Measurements from ENCODE around the gene RPS24.

DNA sequence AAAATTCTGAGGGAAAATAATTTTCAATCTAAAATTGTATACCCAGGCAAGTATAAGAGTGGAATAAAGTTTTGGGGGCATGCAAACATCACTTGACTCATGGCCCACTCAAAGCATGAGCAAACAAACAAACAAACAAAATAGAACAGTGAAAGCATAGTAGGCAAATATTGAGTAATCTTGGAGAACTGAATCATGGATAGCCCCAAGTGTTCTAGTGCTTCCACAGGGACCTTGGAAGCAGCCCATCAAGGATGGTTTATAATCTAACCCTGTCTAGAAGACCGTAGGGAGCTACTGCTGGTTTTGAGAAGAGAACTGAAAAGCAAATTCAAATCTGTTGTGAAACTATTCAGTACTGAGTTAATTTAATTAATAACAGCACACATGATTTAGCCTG lies 26.5 kb upstream of the RPS24 start:
- TF ChIP-seq TAF1 (CRISPR knock-in tag; IDR thresholded peaks at IDR 0.05) (no peak), EZH2 (conservative IDR thresholded peaks at IDR 0.05; ENCODE audit: low read depth, low read length) (no peak), CTCF (CRISPR knock-in tag; IDR thresholded peaks at IDR 0.05) (no peak), NFYB (CRISPR knock-in tag; IDR thresholded peaks at IDR 0.05) (no peak), CBX2 (IDR thresholded peaks at IDR 0.05; ENCODE audit: low read depth, low read length) (no peak), CBX2 (CRISPR knock-in tag; IDR thresholded peaks at IDR 0.05; ENCODE audit: low read depth) (no peak), TCF12 (IDR thresholded peaks at IDR 0.05) (no peak), TCF12 (CRISPR knock-in tag; IDR thresholded peaks at IDR 0.05) (no peak), RAD21 (CRISPR knock-in tag; IDR thresholded peaks at IDR 0.05) (no peak), ADNP (CRISPR knock-in tag; IDR thresholded peaks at IDR 0.05) (no peak), TARDBP (CRISPR knock-in tag; IDR thresholded peaks at IDR 0.05) (no peak), ZBTB2 (CRISPR knock-in tag; IDR thresholded peaks at IDR 0.05; ENCODE audit: low read depth) (no peak), PATZ1 (CRISPR knock-in tag; IDR thresholded peaks at IDR 0.05) (no peak), ARNTL (CRISPR knock-in tag; IDR thresholded peaks at IDR 0.05) (no peak)
- TF ChIP-seq, protein P1, sequence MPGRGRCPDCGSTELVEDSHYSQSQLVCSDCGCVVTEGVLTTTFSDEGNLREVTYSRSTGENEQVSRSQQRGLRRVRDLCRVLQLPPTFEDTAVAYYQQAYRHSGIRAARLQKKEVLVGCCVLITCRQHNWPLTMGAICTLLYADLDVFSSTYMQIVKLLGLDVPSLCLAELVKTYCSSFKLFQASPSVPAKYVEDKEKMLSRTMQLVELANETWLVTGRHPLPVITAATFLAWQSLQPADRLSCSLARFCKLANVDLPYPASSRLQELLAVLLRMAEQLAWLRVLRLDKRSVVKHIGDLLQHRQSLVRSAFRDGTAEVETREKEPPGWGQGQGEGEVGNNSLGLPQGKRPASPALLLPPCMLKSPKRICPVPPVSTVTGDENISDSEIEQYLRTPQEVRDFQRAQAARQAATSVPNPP (CRISPR knock-in tag; IDR thresholded peaks at IDR 0.05) = no peak
- TF ChIP-seq, protein P2, sequence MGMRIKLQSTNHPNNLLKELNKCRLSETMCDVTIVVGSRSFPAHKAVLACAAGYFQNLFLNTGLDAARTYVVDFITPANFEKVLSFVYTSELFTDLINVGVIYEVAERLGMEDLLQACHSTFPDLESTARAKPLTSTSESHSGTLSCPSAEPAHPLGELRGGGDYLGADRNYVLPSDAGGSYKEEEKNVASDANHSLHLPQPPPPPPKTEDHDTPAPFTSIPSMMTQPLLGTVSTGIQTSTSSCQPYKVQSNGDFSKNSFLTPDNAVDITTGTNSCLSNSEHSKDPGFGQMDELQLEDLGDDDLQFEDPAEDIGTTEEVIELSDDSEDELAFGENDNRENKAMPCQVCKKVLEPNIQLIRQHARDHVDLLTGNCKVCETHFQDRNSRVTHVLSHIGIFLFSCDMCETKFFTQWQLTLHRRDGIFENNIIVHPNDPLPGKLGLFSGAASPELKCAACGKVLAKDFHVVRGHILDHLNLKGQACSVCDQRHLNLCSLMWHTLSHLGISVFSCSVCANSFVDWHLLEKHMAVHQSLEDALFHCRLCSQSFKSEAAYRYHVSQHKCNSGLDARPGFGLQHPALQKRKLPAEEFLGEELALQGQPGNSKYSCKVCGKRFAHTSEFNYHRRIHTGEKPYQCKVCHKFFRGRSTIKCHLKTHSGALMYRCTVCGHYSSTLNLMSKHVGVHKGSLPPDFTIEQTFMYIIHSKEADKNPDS (CRISPR knock-in tag; IDR thresholded peaks at IDR 0.05) = no peak

Measured in HepG2 (cell line).